GM18508 (cell line): Measurements from ENCODE around the gene RPS4Y1.
"Not testable (repeated sequence)": the region's sequence is repeated elsewhere in the genome, so short reads cannot be mapped to it uniquely, and the experiment has no call there.

Experiments used
- ATAC-seq: cut with Tn5 transposase; IDR thresholded peaks from one replicate; pipeline ENCODE4 v1.9.1; 2021; ENCODE audit warnings: moderate number of reproducible peaks; ENCODE audit not compliant: insufficient read depth, unreplicated experiment

RPS4Y1 gene

DNA sequence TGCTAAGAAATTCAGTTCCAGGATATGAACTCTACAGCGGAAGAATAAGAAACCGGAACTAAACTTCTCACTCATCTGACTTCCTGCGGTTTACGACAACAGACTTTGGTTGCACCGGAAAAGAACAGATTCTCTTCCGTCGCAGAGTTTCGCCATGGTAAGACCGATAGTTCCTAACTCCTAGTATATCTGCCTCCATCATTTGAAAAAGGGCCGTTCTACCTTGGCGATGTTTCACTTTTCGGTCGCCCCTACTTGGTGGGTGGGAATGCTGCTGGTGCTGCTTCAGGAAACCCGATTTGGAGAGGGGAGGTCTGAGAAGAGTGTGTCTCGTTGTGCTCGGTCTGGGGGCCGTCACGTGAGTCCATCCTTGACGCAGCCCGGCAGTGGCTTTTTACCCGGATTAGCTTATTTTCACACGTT is at the start of gene RPS4Y1:
Gene RPS4Y1, plus strand, starts transcription at position 132 of the 423 bp plus-strand sequence. Its CDS starts 23 bp downstream, at position 155.
- ATAC-seq = no peak

DNA sequence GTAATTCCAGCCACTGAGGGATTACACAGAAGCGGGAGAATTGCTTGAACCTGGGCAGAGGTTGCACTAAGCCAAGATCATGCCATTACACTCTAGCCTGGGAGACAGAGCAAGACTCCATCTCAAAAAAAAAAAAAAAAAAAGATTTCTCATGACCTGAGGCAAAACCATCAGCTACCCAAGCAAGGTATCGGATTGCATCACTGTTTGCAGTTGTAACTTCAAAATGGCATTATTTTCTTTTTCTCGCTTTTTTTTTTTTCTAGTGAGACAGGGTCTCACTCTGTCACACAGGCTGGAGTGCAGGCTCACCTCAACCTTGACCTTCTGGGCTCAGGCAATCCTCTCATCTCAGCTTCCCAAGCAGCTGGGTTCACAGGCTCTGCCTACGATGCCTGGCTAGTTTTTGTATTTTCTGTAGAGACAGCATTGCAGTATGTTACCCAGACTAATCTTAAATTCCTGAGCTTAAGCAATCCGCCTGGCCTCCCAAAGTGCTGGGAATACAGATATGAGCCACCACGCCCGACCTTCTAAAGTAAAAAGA is 44.4 kb upstream of the RPS4Y1 start:
- ATAC-seq = no peak

DNA sequence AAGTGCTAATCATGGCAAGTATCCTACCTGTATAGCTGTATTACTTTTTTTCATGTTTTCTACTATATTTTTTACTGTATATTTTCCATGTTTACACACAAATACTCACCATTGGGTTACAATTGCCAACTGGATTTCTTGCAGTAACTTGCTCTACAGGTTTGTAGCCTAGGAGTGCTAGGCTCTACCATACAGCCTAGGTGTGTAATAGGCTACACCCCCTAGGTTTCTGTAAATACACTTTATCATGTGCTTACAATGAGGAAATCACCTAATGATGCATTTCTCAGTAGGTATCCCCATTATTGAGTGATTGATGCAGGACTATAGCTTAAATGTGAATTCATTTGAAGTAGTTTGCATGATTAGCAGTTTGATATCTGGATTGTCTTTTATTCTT is 43.4 kb upstream of the RPS4Y1 start:
- ATAC-seq = no peak

DNA sequence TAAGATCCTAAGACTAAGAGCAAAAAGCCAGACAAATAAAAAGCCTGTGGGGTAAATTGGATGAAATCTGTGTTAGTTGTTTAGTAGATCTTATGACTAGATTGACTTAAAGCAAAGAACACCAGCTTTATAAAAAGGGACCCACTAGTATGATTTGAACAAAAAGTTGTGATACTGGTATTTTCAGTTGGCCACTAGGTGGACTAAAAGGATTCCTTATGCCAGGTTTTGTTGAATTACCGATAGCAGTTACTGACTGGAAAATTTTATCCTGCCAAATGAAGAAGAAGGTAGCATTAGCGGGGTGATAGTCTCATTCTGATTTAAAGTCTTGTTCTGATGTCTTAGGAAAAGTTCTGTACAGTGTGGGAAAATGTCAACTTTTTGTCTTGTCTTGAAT is 41.2 kb upstream of the RPS4Y1 start:
- ATAC-seq = no peak

DNA sequence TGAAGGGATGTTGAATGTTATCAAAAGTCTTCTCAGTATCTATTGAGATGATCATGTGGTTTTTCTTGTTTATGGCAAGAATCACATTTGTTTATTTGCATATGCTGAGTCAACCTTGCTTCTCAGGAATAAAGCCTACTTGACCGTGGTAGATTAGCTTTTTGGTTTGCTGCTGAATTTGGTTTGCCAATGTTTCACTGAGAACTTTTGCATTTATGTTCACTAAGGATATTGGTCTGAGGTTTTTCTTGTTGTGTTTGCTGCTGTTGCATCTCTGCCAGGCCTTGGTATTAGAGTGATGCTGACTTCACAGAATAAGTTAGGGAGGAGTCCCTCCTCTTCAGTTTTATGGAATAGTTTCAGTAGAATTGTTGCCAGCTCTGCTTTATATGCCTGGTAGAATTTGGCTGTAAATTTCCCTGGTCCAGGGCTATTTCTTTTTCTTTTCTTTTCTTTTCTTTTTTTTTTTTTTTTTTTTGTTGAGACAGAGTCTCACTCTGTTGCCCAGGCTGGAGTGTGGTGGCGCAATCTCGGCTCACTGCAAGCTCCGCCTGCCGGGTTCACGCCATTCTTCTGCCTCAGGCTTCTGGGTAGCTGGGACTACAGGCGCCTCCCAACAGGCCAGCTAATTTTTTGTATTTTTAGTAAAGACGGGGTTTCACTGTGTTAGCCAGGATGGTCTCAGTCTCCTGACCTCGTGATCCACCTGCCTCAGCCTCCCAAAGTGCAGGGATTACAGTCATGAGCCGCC is 24.1 kb upstream of the RPS4Y1 start:
- not testable (repeated sequence) for ATAC-seq

DNA sequence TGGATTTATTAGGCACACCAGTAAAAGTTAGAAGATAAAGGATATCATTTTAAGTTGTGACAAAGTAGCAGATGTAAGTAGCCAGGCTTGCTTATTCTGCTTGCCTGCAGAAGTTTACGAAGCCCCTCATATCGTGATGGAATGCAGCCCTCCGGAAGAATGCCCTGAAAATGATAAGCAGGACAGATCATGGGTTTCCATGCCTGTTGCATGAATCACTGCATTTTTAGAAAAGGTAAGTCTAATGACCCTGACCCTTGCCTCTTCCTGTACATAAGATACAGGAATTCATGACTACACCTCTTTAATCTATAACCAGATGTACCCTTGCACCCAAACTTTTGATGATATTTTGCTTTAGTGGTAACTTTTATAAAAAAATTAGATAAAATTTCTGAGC is 16.9 kb upstream of the RPS4Y1 start:
- no peak for ATAC-seq

DNA sequence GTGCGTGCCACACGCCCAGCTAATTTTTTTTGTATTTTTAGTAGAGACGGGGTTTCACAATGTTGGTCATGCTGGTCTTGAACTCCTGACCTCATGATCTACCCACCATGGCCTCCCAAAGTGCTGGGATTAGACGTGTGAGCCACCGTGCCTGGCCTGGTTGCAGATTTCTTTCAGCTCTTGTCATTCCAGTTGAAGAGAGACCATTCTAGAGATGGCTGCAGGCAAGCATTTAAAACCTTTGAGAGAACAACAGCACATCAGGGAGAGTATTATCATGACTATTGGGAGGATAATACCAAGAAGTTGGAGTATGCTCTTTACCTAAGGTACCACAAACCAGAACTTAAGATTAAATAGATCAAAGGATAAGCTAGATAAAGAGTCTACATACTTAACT is 12.9 kb upstream of the RPS4Y1 start:
- no peak for ATAC-seq

DNA sequence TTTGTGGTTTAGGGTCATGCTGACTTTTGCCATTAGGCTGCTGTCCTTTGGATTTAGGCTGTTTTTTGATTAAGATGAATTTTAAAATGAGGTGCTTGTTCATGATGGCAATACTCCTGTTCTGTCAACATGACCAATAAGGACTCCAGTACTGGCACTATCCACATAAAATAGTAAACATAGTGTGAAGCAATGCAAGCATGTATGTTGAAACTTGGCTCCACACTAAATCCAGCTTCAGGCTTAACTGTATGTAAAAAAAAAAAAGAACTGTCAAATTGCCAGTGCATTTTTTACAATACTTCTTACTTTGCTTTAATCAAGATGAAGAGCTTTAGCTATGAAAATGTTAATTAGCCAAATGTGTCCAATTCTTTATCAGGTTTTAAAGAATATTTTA is 6.2 kb upstream of the RPS4Y1 start:
- ATAC-seq = no peak

DNA sequence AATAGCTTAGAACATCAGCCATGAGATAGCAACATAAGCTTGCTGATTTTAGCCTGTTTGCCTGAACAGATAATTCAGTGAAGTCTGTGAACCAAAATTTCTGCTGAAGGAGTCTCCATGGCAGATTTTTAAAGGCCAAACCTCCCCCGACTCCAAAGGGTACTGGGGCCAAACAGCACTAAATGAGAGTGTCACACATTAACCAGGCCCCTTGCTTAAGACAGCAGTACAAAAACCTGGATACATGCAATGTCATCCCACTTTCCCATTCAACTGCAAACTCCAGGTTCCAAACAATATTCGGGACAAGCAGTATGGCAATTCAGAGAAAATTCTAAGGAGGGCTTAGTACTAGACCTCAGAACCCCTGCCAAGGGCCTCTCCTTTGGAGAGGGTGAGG is 4.3 kb upstream of the RPS4Y1 start:
- ATAC-seq = no peak

DNA sequence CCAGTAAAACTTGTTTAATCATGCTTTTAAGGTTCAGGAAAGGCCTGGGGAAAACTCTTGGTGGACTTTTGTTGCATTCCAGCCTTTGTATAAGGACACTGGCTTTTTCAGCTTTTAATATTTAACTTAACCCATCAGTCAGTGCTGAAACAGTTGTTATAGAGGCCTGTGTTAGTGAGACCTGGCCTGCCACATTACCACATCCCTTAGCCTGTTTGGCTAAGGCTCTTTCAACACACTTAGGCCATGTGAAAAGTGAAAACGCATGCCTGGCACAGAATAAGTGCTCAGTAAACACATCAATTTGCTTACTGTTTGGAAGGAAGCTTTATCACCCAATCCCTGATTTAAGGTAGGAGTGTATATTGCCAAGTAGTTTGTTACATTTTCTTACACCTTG is 3.5 kb upstream of the RPS4Y1 start:
- ATAC-seq = no peak

DNA sequence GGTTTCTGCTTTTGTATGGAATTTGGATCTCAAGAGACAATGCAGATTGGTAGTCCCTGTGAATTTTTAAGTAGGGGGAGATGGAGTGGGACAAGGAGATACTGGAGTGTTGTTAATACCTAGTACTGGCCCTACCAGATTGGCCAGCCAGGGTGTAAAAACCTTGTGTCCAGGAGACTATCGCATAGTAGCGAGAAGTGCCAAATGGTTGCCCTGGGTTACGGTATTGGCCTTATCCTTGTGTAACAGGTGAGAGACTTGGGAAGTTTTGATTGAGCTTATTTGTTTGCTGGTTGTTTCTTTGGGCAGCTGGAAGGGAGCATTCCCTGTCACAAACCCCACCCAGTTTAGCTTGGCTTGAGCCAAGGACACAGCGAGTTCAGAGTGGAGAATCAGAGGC is 5.4 kb downstream of the RPS4Y1 start:
- ATAC-seq = no peak

DNA sequence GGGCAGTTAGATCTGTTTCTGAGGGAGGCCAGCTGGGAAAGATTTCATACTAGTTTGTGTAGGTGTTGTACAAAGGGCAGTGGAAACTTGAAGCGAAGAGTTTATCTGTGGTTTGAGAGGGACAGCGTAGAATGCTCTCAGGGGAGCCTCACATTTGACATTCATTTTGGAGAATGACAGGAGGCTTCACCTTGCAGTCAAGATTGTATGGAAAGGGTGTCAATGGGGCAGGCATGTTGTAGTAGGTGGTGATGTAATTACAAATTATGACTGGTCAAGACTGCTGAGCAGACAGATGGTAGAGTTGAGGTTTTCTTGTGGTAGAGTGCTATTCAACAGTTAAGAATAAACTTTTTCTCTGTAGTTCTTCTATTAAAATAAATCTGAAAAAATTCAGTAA is 7.0 kb downstream of the RPS4Y1 start:
- no peak for ATAC-seq

DNA sequence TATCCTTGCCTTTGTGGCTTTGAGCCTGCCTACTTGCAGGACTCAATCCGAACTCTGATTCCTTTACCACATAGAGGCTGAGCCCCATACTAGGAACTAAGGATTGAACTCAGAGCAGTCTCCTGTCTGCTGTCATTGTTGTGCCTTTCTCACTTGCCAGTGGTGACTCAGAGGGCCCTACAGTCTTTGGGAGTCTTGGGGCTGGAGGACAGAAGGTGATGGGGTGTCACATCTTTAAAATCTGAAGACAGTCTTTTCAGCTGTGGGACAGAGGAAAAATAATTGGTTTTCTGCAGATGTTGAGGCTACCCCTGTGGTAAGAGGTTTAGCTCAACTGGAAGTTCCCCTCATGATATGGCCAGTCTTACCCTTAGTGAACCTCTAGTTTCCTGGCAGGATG is 8.0 kb downstream of the RPS4Y1 start:
- no peak for ATAC-seq

DNA sequence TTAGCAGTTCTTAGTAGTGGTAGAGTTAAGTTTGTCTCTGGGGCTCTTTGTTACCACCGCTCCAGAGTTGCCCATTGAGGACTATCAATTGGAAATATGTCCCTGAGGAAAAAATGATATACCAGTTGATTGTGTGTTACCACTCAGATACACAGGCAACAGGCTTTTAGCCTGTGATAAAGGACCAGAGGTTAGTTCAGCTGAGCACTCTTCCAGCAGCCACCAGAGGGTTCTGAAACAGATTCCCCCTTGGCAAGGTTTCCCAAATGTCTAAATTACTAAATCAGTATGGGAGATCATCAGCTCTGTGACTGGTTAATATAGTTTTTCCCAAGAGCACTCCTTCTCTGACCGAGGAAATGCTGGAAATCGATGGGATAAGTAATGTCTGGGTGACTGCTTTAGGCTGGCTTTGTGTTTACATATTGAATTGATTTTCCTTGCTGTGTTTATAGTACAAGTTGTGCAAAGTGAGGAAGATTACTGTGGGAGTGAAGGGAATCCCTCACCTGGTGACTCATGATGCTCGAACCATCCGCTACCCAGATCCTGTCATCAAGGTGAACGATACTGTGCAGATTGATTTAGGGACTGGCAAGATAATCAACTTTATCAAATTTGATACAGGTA is 12.9 kb downstream of the RPS4Y1 start:
- ATAC-seq = no peak

DNA sequence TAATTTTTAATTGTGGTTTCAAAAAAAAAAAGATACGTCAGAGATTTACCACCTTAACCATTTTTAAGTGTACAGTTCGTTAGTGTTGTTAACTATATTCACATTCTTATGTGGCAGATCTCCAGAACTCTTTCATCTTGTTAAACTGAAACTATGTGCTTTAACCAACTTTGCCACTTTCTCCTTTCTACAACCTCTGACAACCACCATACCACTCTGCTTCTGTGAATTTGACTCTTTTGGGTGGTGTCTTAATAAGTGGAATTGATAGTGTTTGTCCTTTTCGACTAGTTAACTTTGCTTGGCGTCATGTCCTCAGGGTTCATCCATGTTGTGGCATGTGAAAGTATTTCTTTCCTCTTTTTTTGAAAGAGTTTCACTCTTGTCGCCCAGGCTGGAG is 15.7 kb downstream of the RPS4Y1 start:
- ATAC-seq = no peak

DNA sequence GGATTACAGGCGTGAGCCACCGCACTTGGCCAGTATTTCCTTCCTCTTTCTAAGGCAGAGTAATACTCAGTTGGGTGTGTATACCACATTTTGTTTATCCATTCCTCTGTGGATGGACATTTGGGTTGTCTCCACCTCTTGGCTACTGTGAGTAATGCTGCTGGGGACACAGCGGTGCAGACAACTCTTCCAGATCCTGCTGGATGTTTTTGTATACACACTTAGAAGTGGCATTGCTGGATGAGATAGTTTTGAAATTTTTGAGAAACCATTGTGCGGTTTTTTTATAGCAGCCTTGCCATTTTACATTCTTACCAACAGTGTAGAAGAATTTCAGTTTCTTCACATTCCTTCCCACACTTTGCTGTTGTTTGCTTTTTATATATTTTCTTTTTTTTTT is 16.3 kb downstream of the RPS4Y1 start:
- no peak for ATAC-seq

DNA sequence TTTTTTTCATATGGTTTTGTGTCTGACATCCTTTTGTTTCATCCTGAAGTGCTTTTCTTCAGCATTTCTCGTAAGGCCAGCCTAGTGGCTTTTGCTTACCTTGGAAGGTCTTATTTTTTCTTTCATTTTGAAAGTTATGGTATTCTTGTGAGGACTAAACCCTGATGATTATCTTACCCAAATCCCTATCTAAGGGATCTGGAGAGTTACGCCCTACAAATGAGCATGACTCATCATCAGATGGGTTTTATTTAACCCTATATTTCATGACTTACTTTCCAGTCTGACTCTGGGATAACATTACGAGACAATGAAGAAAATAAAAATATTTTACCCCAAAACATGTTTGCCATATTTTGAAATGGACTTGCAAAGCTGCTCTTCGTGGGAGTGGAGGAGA is 18.4 kb downstream of the RPS4Y1 start:
- ATAC-seq = no peak

DNA sequence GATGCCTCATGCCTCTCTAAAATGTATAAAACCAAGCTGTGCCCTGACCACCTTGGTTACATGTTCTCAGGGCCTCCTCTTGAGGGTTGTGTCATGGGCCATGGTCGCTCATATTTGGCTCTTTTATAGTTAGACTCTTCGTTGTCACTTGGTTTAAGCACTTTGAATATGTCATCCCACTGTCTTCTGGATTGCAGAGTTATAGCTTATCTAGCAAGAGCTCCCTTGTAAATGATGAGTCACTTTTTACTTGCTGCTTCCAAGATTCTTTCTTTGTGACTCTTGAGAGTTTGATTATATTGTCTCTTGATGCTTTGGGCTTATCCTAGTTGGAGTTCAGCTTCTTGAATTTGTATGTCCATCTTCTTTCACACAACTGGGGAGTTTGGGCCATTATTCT is 19.1 kb downstream of the RPS4Y1 start:
- no peak for ATAC-seq

DNA sequence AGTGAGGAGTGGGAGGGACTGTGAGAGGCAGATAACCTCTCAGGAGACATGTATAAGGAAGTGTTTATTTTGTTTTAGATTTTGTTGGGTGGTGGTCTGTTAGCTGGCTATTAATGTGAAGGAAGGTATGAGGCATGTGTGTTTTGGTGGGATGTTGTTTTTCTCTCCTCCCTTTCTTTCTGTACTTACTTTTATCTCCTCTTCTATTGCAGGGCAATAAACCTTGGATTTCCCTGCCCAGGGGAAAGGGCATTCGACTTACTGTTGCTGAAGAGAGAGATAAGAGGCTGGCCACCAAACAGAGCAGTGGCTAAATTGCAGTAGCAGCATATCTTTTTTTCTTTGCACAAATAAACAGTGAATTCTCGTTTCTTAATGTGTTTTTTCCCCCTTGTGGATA is 25.2 kb downstream of the RPS4Y1 start:
- no peak for ATAC-seq

DNA sequence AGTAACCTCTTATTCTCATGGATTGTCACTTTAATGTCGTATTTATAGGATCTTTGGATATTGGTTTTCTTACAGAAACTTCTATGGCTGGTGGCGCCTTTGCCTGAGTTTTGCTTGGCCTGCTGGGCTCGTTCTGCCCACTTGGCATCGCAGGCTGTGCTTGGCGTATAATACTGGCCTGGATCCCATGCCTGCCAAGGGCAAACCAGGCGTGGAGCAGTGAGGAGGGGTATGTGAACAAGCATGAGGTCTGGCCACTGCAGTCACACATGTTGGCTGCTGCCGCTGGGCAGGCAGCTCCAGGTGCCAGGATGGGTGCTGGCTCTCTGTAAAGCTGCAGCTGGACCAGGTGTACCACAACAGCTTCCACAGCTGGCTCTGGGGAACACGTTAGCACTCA is 26.1 kb downstream of the RPS4Y1 start:
- ATAC-seq = no peak

DNA sequence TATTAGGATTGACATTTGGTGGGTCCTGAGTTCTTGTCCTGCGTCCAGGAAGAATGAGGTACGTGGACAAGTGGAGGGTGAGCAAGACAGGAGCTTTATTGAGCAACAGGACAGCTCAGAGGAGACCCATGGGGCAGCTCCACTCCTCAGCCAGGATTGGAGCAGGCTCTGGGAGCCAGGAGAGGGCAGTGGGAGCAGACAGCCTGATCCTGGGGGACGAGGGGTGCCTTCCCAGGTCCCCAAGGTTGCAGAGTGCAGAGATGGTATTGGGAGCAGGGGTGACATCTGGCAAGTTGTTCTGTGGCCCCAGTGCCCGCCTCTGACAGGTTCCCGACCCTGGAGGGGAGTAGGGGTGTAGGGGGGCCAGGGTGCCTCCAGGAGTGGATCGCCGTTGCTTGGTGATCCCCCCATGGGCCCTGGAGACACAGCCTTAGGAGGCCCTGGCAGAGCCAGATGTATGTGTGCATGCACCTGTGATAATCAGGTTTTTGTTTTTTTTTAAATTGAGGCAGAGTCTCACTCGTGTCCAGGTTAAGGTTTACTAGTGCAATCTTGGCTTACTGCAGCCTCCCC is 26.7 kb downstream of the RPS4Y1 start:
- ATAC-seq = no peak

DNA sequence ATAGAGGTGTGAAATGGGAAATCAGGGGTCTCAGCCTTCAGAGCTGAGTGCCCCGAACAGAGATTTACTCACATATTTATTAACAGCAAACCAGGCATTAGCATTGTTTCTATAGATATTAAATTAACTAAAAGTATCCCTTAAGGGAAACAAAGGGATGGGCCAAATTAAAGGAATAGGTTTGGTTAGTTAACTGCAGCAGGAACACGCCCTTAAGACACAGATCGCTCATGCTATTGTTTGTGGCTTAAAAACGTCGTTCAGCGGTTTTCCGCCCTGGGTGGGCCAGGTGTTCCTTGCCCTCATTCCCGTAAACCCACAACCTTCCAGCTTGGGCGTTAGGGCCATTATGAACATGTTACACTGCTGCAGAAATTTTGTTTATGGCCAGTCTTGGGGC is 30.8 kb downstream of the RPS4Y1 start:
- ATAC-seq = not testable (repeated sequence)
